ENCODE results near the gene SPATA33.

Gene SPATA33

DNA sequence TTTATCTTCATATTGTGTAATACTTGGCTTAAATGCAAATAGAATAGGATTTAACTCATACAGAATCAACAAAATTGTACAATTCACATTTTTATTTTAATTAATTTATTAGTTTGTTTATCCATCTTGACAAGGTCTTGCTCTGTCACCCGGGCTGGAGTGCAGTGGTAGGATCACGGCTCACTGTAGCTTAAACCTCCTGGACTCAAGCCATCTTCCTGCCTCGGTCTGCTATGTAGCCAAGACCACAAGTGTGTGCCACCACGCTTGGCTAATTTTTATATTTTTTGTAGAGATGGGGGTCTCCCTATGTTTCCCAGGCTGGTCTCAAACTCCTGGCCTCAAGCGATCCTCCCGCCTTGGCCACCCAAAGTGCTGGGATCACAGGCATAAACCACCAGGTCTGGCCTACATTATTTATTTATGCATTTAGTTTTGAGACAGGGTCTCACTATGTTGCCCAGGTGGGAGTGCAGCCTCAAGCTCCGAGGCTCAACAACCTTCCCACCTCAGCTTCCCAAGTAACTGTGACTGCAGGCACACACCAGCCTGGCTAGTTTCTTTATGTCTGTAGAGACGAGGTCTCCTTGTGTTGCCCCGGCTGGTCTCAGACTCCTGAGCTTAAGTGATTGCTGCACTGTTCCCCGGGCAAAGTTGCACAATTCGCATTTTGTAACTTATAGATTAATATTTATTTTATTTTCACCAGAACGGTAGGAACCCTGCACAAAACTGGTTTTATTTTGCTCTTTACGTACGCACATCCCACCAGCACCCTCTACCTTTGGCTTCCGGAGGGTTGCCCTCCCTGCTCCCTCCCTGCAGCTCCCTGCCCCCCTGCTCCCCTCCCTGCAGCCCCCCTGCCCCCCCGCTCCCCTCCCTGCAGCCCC, 39.3 kb upstream of the SPATA33 start:
- CTCF ChIA-PET: interaction anchor here (0.9 kb wide), 1 partner anchor 35 kb away, joined by 3 read pairs; no protein-coding TSS in a partner anchor
- no peak for DNase-seq (ENCODE audit: extremely low spot score)
- POLR2A ChIA-PET: no interaction called here
- no peak for TF ChIP-seq FOXK2 (IDR thresholded peaks at IDR 0.05)
- no peak for TF ChIP-seq FOXM1 (IDR thresholded peaks at IDR 0.05; ENCODE audit: borderline replicate concordance)
- TF ChIP-seq L3MBTL2 (conservative IDR thresholded peaks at IDR 0.05): no peak
- no peak for TF ChIP-seq ZNF384 (IDR thresholded peaks at IDR 0.05)
- no peak for TF ChIP-seq TARDBP (IDR thresholded peaks at IDR 0.05)
- TF ChIP-seq, protein P1, sequence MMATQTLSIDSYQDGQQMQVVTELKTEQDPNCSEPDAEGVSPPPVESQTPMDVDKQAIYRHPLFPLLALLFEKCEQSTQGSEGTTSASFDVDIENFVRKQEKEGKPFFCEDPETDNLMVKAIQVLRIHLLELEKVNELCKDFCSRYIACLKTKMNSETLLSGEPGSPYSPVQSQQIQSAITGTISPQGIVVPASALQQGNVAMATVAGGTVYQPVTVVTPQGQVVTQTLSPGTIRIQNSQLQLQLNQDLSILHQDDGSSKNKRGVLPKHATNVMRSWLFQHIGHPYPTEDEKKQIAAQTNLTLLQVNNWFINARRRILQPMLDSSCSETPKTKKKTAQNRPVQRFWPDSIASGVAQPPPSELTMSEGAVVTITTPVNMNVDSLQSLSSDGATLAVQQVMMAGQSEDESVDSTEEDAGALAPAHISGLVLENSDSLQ (IDR thresholded peaks at IDR 0.05): no peak
- no peak for TF ChIP-seq HDGF (IDR thresholded peaks at IDR 0.05; ENCODE audit: borderline replicate concordance)
- TF ChIP-seq BHLHE40 (IDR thresholded peaks at IDR 0.05; ENCODE audit: borderline replicate concordance): no peak
- no peak for TF ChIP-seq ARNT (IDR thresholded peaks at IDR 0.05)
- no peak for TF ChIP-seq ELF4 (IDR thresholded peaks at IDR 0.05)
- TF ChIP-seq CTBP1 (IDR thresholded peaks at IDR 0.05; ENCODE audit: borderline replicate concordance): no peak
- no peak for TF ChIP-seq NFRKB (IDR thresholded peaks at IDR 0.05)

DNA sequence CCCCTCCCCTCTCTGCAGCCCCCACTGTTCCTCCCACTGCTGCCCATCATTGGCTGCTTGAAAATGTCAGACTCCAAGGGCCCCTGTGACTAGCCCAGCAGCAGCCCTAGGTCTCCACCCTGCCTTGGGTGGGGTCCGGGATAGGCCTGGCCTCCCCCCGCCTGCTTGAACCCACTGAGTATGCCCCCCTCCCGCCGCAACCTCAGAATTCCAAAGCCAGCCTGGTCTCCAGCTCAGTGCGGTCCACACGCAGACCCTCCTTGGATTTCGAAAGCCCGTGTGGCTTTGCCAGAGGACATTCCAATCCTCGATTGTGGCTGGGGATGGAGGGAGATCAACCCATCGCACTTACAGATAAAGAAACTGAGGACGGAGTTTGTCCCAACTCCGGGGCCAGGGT, 37.8 kb upstream of the SPATA33 start:
- CTCF ChIA-PET: no interaction called here
- TF ChIP-seq SUZ12 (IDR thresholded peaks at IDR 0.05): no peak
- TF ChIP-seq, protein P1 (IDR thresholded peaks at IDR 0.05): no peak
- no peak for TF ChIP-seq HDGF (IDR thresholded peaks at IDR 0.05; ENCODE audit: borderline replicate concordance)
- TF ChIP-seq ARNT (IDR thresholded peaks at IDR 0.05): no peak
- no peak for TF ChIP-seq L3MBTL2 (conservative IDR thresholded peaks at IDR 0.05)
- no peak for TF ChIP-seq SP1 (IDR thresholded peaks at IDR 0.05)
- TF ChIP-seq ELF4 (IDR thresholded peaks at IDR 0.05): no peak
- TF ChIP-seq FOXM1 (IDR thresholded peaks at IDR 0.05; ENCODE audit: borderline replicate concordance): no peak
- no peak for TF ChIP-seq CTBP1 (IDR thresholded peaks at IDR 0.05; ENCODE audit: borderline replicate concordance)
- no peak for TF ChIP-seq FOXA1 (IDR thresholded peaks at IDR 0.05)
- TF ChIP-seq BHLHE40 (IDR thresholded peaks at IDR 0.05; ENCODE audit: borderline replicate concordance): no peak
- no peak for TF ChIP-seq ZNF384 (IDR thresholded peaks at IDR 0.05)
- TF ChIP-seq LEF1 (IDR thresholded peaks at IDR 0.05; ENCODE audit: borderline replicate concordance): no peak
- no peak for DNase-seq (ENCODE audit: extremely low spot score)
- POLR2A ChIA-PET: no interaction called here

- POLR2A ChIA-PET: no interaction called here
- TF ChIP-seq, protein P1 (IDR thresholded peaks at IDR 0.05): no peak
- TF ChIP-seq ZNF384 (IDR thresholded peaks at IDR 0.05) (no peak), TARDBP (IDR thresholded peaks at IDR 0.05) (no peak), CTBP1 (IDR thresholded peaks at IDR 0.05; ENCODE audit: borderline replicate concordance) (no peak), SP1 (IDR thresholded peaks at IDR 0.05) (no peak), FOXA1 (IDR thresholded peaks at IDR 0.05) (no peak), ELF4 (IDR thresholded peaks at IDR 0.05) (no peak), NFRKB (IDR thresholded peaks at IDR 0.05) (no peak), L3MBTL2 (conservative IDR thresholded peaks at IDR 0.05) (no peak), FOXM1 (IDR thresholded peaks at IDR 0.05; ENCODE audit: borderline replicate concordance) (no peak), BHLHE40 (IDR thresholded peaks at IDR 0.05; ENCODE audit: borderline replicate concordance) (no peak), ARNT (IDR thresholded peaks at IDR 0.05) (no peak), FOXK2 (IDR thresholded peaks at IDR 0.05) (no peak)
- CTCF ChIA-PET: no interaction called here
- DNase-seq (ENCODE audit: extremely low spot score): no peak
Observed at GRCh38 chr16:89620406-89620841, 37.2 kb upstream of the SPATA33 start.

- POLR2A ChIA-PET: no interaction called here
- CTCF ChIA-PET: no interaction called here
- TF ChIP-seq FOXA1 (IDR thresholded peaks at IDR 0.05) (no peak), BHLHE40 (IDR thresholded peaks at IDR 0.05; ENCODE audit: borderline replicate concordance) (no peak), TARDBP (IDR thresholded peaks at IDR 0.05) (no peak), LEF1 (IDR thresholded peaks at IDR 0.05; ENCODE audit: borderline replicate concordance) (no peak), SUZ12 (IDR thresholded peaks at IDR 0.05) (no peak), L3MBTL2 (conservative IDR thresholded peaks at IDR 0.05) (no peak), ARNT (IDR thresholded peaks at IDR 0.05) (no peak), FOXK2 (IDR thresholded peaks at IDR 0.05) (no peak), HDGF (IDR thresholded peaks at IDR 0.05; ENCODE audit: borderline replicate concordance) (no peak)
- TF ChIP-seq, protein P1 (IDR thresholded peaks at IDR 0.05): no peak
- DNase-seq (ENCODE audit: extremely low spot score): no peak
Observed at GRCh38 chr16:89621136-89621697, 36.4 kb upstream of the SPATA33 start.

GRCh38 chr16:89621698-89622409, 35.8 kb upstream of the SPATA33 start:
- TF ChIP-seq ELF4 (IDR thresholded peaks at IDR 0.05) (no peak), BHLHE40 (IDR thresholded peaks at IDR 0.05; ENCODE audit: borderline replicate concordance) (no peak), ARNT (IDR thresholded peaks at IDR 0.05) (no peak), FOXA1 (IDR thresholded peaks at IDR 0.05) (no peak), FOXK2 (IDR thresholded peaks at IDR 0.05) (no peak), SUZ12 (IDR thresholded peaks at IDR 0.05) (no peak)
- TF ChIP-seq, protein P1 (IDR thresholded peaks at IDR 0.05): no peak
- no peak for DNase-seq (ENCODE audit: extremely low spot score)
- CTCF ChIA-PET: no interaction called here
- POLR2A ChIA-PET: no interaction called here

Measured in HEK293T (cell line).